Naive thymus-derived CD8-positive, alpha-beta T cell (primary cell): Measurements from ENCODE around the gene SH3RF3. TPM values are rescaled to one million over a fixed set of nuclear protein-coding genes. Genes with fewer than 3 reads are reported as not detected.
"Not testable (repeated sequence)": the region's sequence is repeated elsewhere in the genome, so short reads cannot be mapped to it uniquely, and the experiment has no call there.

ENCODE experiments used
- ATAC-seq, 2 donors: fragments of 150-1000 bp; cut with Tn5 transposase in 1 of 2; sonication (Bioruptor Pico), chemical (Tn5 transposase) in 1 of 2; 1 replicate in 1 of 2; 2 replicates in 1 of 2; pipeline ENCODE4 v1.10.0; 2021; ENCODE audit warnings: mild to moderate bottlenecking in 2 of 2, moderate library complexity in 2 of 2
- POLR2A ChIA-PET: fragments of 350-600 bp; sonication (Branson Sonifier 250); formaldehyde crosslinking; loops from one replicate; lab custom pipeline; 2021; ENCODE audit warnings: antibody characterized with exemption; lab: Charles Lee
- DNase-seq, 10 donors: peaks; one replicate each; pipeline versions ENCODE4 v3.0.0 to v3.0.0-alpha.2; 2020 to 2022
- H3K27ac Mint-ChIP-seq, 10 donors: one replicate each; pipeline ENCODE4 v1.8.0; 2020 to 2022; ENCODE audit warnings: mild to moderate bottlenecking in 10 of 10, mixed read lengths in 10 of 10, moderate library complexity in 4 of 10, inconsistent platforms in 1 of 10
- H3K27me3 Mint-ChIP-seq, 5 donors: one replicate each; pipeline ENCODE4 v1.8.0; 2021 to 2022; ENCODE audit warnings: mixed read lengths in 5 of 5
- H3K36me3 Mint-ChIP-seq, 3 donors: one replicate each; pipeline ENCODE4 v1.8.0; 2020 to 2022; ENCODE audit warnings: mixed read lengths in 3 of 3, mild to moderate bottlenecking in 2 of 3, inconsistent platforms in 1 of 3
- H3K4me1 Mint-ChIP-seq, 4 donors: one replicate each; pipeline ENCODE4 v1.8.0; 2021 to 2022; ENCODE audit warnings: mixed read lengths in 4 of 4
- H3K4me3 Mint-ChIP-seq, 10 donors: one replicate each; pipeline ENCODE4 v1.8.0; 2020 to 2022; ENCODE audit warnings: mild to moderate bottlenecking in 10 of 10, mixed read lengths in 10 of 10, moderate library complexity in 6 of 10, inconsistent platforms in 1 of 10
- H3K9me3 Mint-ChIP-seq, 9 donors: one replicate each; pipeline ENCODE4 v1.8.0; 2020 to 2022; ENCODE audit warnings: mixed read lengths in 9 of 9, mild to moderate bottlenecking in 3 of 9, inconsistent platforms in 1 of 9, moderate library complexity in 1 of 9
- microRNA-seq: library from miRNA; unstranded; fragments of <30 nt; microRNA quantifications from one replicate; pipeline ENCODE4 v1.2.0, GENCODE V29; 2022; ENCODE audit warnings: borderline microRNAs expressed
- polyA plus RNA-seq, 3 donors: library from polyadenylated mRNA; unstranded; fragments of 300-500 nt; fragmentation: Illumina TruSeq; gene quantifications; one replicate each; pipeline ENCODE4 v1.2.3, GENCODE V29; 2021
- total RNA-seq, 8 experiments: library from RNA in 2 of 8; stranded (reverse) in 2 of 8; gene quantifications; one replicate each; pipeline ENCODE4 v1.2.3 and lab custom pipeline; 2021 to 2026

Gene SH3RF3
- total and polyA plus RNA-seq, 5 experiments from 2014 or later: 0.39 to 15.1 (median 4.4) TPM

DNA sequence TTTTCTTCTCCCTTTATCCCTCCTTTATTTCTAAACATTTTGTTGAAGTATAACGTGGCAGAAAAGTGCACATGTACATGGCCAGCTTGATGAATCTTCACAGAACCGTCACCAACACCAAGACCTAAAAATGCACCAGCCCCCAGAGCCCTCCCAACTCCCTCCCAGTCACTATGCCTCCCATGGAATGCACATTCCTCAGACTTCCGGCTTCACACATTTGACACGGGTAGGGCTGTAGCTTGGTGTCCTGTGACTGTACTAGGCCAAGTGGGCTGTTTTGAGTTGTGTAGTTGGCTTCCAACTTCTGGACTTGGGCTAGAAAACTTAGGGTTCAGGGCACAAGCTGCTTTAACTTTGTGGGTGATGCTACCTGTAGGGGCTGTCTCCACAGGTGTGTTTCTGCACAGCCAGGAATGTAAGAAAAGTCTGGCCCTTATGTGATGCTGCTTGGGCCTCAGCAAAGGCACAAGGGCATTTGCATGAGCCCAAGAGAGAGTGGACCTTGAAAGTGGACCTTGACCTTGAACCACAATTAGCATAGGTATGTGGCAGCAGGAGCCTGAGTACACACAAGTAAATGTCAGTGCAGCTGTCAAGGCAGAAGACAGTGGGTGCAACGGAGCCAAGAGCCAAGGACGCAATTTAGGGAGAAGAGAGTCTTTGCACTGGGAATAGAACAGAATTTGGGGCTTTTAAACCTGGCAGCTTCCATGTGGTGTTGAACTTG, 406.4 kb downstream of the SH3RF3 start:
- ATAC-seq: no peak
- Mint-ChIP-seq H3K4me3 (no peak overlapping the region), H3K9me3 (peaks cover 0 to 2% (median 0%) of the 10 kb centered on the region in 9 donors), H3K4me1 (no peaks in the 10 kb centered on the region), H3K27ac (no peak overlapping the region), H3K36me3 (no peaks in the 10 kb centered on the region), H3K27me3 (peaks cover under 1 to 10% (median 3%) of the 10 kb centered on the region in 5 donors)
- POLR2A ChIA-PET: no interaction called here
- no peak for DNase-seq

DNA sequence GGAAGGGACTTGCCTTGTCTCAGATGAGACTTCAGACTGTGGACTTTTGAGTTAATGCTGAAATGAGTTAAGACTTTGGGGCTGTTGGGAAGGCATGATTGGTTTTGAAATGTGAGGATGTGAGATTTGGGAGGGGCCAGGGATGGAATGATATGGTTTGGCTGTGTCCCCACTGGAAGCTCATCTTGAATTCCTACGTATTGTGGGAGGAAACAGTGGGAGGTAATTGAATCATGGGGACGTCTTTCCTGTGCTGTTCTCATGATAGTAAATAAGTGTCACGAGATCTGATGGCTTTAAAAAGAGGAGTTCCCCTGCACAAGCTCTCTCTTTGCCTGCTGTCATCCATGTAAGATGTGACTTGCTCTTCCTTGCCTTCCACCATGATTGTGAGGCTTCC, 407.6 kb downstream of the SH3RF3 start:
- H3K4me1 Mint-ChIP-seq, H3K36me3 Mint-ChIP-seq, ATAC-seq, DNase-seq, H3K27me3 Mint-ChIP-seq, H3K9me3 Mint-ChIP-seq, H3K4me3 Mint-ChIP-seq, POLR2A ChIA-PET: not testable (repeated sequence)
- H3K27ac Mint-ChIP-seq: peak overlapping the region in 1 of 10 donors; percentile 1

- Mint-ChIP-seq H3K9me3 (peaks cover 0 to 2% (median 0%) of the 10 kb centered on the region in 9 donors), H3K27me3 (peaks cover 0 to 9% (median 3%) of the 10 kb centered on the region in 5 donors), H3K36me3 (no peaks in the 10 kb centered on the region), H3K4me3 (no peak overlapping the region), H3K4me1 (no peaks in the 10 kb centered on the region), H3K27ac (no peak overlapping the region)
- no peak for ATAC-seq
- no peak for DNase-seq
- POLR2A ChIA-PET: no interaction called here
Observed at GRCh38 chr2:109537565-109538222, 408.7 kb downstream of the SH3RF3 start.

DNA sequence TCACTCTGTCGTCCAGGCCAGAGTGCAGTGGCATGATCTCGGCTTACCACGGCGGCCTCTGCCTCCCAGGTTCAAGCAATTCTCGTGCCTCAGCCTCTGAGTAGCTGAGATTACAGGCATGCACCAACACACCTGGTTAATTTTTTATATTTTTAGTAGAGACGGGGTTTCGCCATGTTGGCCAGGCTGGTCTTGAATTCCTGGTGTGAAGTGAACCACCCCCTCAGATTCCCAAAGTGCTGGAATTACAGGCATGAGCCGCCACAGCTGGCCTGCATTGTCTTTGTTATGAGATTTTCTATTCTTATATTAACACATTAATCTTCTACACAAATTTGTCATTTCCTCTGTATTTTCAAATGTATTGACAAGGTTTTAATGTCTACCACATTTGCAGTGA, 409.5 kb downstream of the SH3RF3 start:
- peaks cover 0 to 9% (median 3%) of the 10 kb centered on the region in 5 donors for H3K27me3 Mint-ChIP-seq
- no peak for ATAC-seq
- no peaks in the 10 kb centered on the region for H3K36me3 Mint-ChIP-seq
- peaks cover 0 to 2% (median 0%) of the 10 kb centered on the region in 9 donors for H3K9me3 Mint-ChIP-seq
- no peak overlapping the region for H3K27ac Mint-ChIP-seq
- no peak overlapping the region for H3K4me3 Mint-ChIP-seq
- no peaks in the 10 kb centered on the region for H3K4me1 Mint-ChIP-seq
- no peak for DNase-seq
- POLR2A ChIA-PET: no interaction called here

DNA sequence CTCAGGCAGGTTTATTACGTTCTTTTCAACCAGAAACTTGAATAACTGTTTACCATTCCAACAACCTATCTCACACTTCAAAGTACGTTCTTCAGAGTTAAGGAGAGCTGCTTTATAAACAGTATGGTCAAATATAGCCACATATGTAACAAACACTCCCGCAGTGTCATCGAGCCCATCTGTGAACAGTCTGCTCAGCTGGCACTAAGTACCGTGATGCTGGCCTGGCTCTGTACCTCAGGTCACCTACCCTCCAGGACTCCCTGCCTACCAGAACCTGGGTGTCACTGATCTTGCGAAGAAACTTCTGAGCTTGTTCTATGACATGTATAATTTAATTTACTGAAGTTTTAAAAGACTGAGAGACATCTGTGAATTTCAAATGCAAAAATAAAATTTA, 413.4 kb downstream of the SH3RF3 start:
- H3K27ac Mint-ChIP-seq: peak overlapping the region in 1 of 10 donors; percentile 49
- no peaks in the 10 kb centered on the region for H3K9me3 Mint-ChIP-seq
- H3K27me3 Mint-ChIP-seq: peaks cover 1 to 9% (median 5%) of the 10 kb centered on the region in 5 donors
- POLR2A ChIA-PET: no interaction called here
- H3K36me3 Mint-ChIP-seq: no peaks in the 10 kb centered on the region
- DNase-seq (no peak), ATAC-seq (no peak)
- no peak overlapping the region for H3K4me3 Mint-ChIP-seq
- no peaks in the 10 kb centered on the region for H3K4me1 Mint-ChIP-seq

DNA sequence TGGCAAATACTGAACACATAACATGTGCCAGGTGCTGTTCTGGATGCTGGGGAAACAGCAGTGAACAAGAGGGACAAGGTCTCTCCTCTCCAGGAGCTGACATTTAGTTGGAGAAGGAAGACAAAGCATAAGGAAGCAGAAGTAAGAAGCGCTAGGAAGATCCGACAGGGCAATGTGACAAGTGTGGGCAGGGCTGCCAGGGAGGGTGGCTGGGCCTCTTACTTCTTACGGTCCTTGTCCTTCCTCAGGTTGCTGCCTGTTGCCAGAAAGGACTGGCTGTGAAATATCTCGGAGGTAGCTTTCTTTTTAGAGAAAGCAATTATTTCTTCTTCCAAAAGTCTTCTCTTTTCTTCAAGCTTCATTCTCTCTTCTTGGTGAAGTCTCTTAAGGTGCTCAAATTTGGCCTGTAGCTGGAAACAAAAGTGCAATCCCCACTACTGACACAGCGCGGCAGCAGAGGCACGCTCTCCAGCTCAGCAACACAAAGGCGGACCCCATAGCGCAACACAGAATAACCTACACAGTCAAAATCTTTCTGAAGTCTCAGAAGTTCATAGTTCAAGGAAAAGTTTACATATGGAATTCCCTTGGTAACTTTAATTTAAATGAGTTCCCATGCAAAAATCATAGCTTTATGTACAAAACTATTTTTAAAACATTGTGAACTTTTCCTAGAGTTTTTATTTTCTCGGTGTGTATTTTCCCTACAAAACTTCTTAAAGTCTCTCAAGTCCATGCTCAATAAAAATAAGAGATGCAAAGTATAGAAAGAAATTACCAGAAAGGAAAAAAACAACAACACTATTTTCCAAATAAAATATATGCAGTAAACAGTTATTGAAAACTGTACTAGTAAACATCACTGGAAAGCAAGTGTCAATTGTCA, 417.1 kb downstream of the SH3RF3 start:
- DNase-seq (peak; percentile 20 to 71 (median 48)), ATAC-seq (peak; percentile 86 to 90)
- Mint-ChIP-seq H3K36me3 (no peaks in the 10 kb centered on the region), H3K9me3 (no peaks in the 10 kb centered on the region), H3K4me1 (no peaks in the 10 kb centered on the region), H3K27ac (no peak overlapping the region), H3K27me3 (peaks cover 0 to 5% (median 1%) of the 10 kb centered on the region in 5 donors), H3K4me3 (no peak overlapping the region)
- POLR2A ChIA-PET: no interaction called here

DNA sequence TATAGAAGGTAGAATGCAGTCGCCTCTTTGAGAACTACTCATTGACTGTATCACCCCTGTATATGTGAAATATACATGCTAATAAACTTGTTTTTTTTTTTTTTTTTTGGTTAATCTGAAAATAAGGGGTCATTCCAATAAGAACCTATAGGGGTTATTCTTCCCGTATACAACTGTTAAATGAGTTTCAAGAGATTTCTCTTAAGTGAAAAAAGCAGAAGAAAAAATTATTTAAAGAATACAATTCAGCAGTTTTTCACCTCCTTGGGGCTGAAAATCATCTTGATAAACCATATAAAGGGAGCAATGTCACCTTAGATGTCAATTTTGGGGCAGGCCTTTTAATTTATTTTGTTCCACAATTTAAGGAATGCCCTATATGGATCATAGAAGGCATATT, 418.3 kb downstream of the SH3RF3 start:
- Mint-ChIP-seq H3K36me3 (no peaks in the 10 kb centered on the region), H3K9me3 (no peaks in the 10 kb centered on the region), H3K4me3 (no peak overlapping the region), H3K27ac (no peak overlapping the region), H3K4me1 (no peaks in the 10 kb centered on the region), H3K27me3 (peaks cover 0 to 5% (median 1%) of the 10 kb centered on the region in 5 donors)
- DNase-seq (no peak), ATAC-seq (no peak)
- POLR2A ChIA-PET: no interaction called here

GRCh38 chr2:109549016-109549590, 420.1 kb downstream of the SH3RF3 start:
- H3K4me3 Mint-ChIP-seq: no peak overlapping the region
- DNase-seq: no peak
- H3K27me3 Mint-ChIP-seq: peaks cover 0 to 9% (median 2%) of the 10 kb centered on the region in 5 donors
- POLR2A ChIA-PET: no interaction called here
- no peaks in the 10 kb centered on the region for H3K4me1 Mint-ChIP-seq
- no peak overlapping the region for H3K27ac Mint-ChIP-seq
- no peaks in the 10 kb centered on the region for H3K36me3 Mint-ChIP-seq
- ATAC-seq: no peak
- no peaks in the 10 kb centered on the region for H3K9me3 Mint-ChIP-seq

Small RNA genes lying within 50 kb of the gene (microRNA-seq; reads per million reads assigned to microRNA genes)
- not detected for gene MIR4265
- gene MIR4266: not detected

Other genes with a start within 250 kb of the SH3RF3 start
- gene EDAR, start 140.0 kb upstream of the SH3RF3 start, total RNA-seq: 10 to 100 TPM; 10.5 to 10.6 TPM
- gene EDAR, start 140.0 kb upstream of the SH3RF3 start, polyA plus RNA-seq: 10 to 100 TPM in 1 of 3 donors, 1 to 10 TPM in 2; 2.8 to 11.8 (median 5.4) TPM